Limb (tissue), 2 donors: ENCODE measurements around the gene ATXN2.
"Not testable (repeated sequence)": the region's sequence is repeated elsewhere in the genome, so short reads cannot be mapped to it uniquely, and the experiment has no call there.

Experiments
- DNase-seq, 2 donors: peaks; one replicate each; pipeline ENCODE4 v3.0.0-alpha.2; 2016; ENCODE audit errors: extremely low spot score in 2 of 2

Gene ATXN2, protein sequence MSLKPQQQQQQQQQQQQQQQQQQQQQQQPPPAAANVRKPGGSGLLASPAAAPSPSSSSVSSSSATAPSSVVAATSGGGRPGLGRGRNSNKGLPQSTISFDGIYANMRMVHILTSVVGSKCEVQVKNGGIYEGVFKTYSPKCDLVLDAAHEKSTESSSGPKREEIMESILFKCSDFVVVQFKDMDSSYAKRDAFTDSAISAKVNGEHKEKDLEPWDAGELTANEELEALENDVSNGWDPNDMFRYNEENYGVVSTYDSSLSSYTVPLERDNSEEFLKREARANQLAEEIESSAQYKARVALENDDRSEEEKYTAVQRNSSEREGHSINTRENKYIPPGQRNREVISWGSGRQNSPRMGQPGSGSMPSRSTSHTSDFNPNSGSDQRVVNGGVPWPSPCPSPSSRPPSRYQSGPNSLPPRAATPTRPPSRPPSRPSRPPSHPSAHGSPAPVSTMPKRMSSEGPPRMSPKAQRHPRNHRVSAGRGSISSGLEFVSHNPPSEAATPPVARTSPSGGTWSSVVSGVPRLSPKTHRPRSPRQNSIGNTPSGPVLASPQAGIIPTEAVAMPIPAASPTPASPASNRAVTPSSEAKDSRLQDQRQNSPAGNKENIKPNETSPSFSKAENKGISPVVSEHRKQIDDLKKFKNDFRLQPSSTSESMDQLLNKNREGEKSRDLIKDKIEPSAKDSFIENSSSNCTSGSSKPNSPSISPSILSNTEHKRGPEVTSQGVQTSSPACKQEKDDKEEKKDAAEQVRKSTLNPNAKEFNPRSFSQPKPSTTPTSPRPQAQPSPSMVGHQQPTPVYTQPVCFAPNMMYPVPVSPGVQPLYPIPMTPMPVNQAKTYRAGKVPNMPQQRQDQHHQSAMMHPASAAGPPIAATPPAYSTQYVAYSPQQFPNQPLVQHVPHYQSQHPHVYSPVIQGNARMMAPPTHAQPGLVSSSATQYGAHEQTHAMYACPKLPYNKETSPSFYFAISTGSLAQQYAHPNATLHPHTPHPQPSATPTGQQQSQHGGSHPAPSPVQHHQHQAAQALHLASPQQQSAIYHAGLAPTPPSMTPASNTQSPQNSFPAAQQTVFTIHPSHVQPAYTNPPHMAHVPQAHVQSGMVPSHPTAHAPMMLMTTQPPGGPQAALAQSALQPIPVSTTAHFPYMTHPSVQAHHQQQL

DNA sequence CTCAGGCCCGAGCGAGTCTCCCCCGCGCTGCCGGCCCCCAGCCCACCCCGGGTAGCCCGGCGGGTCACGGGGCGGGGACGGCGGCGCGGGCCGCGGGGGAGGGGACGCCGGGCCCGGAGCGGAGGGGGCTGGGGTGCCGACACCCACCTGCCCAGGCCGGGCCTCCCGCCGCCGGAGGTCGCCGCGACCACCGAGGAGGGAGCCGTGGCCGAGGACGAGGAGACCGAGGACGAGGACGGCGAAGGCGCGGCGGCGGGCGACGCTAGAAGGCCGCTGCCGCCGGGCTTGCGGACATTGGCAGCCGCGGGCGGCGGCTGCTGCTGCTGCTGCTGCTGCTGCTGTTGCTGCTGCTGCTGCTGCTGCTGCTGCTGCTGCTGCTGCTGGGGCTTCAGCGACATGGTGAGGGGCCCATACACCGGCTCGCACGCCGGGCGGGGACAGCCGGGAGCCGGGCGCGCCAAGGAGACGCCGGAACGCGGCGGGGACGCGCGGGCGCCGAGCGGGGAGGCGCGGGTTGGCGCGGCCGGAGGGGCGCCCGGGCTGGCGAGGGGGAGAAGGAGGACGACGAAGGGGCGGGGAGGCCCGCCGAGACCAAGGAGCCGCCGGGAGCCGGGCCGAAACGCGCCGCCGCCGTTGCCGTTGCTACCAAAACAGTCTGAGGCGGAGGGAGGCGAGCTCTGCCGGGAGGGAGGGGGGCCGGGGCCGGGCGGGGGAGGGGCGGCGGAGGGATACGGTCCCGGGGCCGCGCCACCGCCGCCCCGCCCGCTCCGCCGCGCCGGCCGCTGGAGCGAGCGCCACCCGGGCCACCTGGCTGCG lies at the start of gene ATXN2:
TSS of gene ATXN2 (minus strand) at position 679 of the 816 bp plus-strand sequence. CDS start at position 398, 281 bp downstream.
- peak in 1 of 2 donors; percentile 91 for DNase-seq

DNA sequence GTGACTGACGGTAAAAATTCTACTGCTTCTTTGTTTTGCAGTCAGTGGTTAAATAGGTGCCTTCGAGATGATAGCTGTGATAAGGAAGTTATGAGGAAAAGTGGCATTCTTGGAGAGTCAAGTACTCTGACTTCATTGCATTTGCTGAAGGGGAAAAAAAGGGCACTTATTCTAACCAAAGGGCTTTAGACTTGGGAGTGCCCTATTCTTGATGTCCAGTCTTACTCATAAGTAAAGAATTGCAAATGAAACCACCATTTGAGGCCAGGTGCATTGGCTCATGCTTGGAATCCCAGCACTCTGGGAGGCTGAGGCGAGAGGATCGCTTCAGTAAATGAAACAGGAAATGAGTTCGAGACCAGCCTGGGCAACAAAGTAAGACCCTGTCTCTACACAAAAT lies 46.3 kb upstream of the ATXN2 start:
- no peak for DNase-seq

DNA sequence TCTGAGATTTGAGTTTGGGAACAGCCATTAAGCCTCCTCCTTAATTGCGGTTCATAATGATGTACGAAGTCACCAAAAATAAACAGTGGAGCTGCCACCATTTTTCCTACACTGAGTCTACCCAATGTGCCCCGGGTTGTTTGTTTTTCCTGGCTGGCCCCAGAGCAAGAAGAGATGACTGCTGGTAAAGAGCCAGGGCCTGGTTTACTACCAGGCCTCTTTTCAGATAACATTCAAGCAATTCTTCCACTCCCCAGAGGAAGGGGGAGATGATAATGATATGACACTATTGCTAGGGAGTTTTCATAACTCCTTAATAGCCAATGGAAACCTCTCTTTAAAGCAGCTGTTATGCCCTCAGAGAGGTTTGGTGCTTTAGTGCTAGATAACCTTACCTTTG lies 44.3 kb upstream of the ATXN2 start:
- no peak for DNase-seq

DNA sequence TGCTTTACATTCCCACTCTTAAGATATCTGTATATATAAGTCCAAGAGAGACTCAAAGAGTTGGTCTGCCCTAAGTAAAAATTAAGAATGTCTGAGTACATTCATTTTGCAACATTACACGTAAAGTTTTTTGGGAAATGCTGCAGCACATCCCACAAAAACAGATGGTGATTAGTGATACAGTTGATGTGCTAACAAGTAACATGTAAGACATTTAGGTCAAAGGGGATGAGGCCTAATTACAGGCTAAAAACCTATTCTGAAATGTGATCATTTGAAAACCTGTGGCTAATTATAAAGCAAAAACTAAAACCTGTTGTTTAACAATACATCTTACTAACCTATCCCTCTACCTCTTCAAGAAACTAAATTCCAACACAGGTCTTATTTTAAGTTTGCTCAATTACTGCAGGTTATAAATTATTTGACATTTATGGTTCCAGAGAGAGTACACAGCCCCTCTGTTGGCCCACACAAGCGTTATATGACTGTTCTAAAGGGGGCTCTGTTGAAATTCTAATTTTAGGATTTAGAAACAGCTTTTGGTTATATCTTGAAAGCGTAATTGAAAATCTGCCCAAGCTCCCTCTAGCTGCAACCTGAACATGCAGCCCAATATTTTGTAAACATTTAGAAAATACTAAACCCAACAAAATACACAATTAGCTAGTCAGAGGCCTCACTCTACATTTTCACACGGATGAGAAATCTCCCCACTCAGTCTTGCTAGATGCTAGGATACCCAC lies 43.7 kb upstream of the ATXN2 start:
- peak in 1 of 2 donors; percentile 33 for DNase-seq

DNA sequence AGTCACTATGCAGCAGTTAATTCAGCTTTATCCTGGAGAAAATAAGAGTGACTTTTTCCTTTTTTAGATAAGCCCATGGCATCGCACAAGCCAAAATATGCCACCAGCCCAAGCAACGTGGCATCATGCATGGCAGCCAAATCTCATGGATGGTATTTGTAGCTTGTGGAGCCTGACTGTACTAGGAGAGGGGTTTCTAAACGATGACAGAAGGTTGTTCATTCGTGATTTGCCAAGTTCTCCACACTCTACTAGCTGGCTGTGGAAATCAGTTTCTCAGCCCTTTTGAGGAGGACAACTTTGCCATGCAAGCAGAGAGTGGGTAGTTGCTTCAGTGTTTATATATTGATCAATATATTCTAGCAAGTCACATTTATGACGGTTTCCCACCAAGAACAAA lies 41.4 kb upstream of the ATXN2 start:
- DNase-seq, result no peak

DNA sequence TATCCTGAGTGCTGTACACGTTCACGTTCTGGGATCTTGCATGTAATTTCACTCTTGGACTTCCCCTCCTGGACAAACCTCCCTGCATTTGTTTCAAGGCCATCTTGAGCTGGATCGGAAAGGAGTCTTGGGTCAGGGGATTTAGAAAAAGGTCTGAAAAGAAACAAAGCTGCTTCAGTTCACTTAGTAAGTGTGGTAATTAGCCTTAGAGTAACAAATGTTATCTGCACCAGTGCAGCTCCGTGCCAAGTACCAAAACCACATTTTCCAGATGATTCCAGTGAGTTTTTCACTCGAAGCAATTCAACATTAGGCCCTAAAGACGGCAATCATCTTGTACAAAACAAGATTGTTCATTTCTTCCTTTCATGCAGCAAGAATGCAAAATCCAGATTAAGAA lies 39.4 kb upstream of the ATXN2 start:
- DNase-seq, result no peak

DNA sequence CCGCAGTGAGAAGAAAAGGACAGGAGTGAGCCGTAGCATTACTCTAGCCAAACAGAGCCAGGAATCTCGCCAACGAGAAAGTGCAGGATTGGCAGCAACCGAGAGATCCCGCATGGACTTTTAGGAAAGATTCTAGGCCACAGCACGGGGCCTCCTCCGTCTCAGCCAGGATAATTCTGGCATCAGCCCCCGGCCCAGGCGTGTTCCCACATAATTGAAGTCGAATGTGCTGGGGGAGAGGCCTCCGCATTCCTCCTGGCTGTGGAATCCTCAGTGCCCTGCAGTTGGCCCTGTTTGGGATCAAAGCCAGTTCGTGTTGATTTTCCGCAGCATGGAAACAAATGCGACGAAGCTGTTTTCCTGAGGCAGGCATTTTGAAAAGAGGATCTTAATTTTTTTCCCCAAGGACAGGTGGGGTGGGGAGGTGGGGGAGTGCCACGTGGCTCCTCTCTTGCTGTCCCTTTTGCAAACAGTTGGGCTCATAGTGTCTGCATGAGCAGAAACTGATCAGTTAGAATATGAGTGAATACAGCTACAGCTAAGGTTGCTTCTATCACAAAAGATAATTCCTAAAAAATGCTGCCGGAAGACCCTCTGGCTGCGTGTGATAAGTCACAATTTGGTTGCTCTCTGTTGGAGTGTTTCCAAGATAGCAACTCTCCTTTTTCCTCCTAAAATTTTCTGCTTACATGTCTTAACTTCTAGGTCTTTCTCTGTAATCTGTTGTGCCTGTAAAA lies 37.3 kb upstream of the ATXN2 start:
- DNase-seq, result peak; percentile 86 to 92

DNA sequence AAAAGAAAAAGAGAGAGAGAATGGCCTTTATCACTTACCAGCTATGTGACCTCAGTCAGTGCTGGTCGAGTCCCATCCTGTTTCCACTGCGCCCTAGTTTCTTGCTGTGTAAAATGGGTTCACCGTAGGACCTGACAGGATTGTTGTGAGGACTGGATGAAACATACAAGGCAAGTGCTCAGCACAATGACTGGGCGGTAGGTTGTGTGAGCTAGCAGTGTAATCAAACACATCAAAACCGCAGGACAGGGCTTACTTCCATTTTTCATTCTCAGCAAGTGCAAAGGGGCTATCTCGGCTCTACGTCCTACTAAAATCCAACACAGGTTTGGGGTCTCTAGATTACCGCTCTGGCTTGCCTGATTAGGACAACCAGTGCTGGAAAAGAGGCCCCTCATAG lies 36.4 kb upstream of the ATXN2 start:
- DNase-seq, result no peak

DNA sequence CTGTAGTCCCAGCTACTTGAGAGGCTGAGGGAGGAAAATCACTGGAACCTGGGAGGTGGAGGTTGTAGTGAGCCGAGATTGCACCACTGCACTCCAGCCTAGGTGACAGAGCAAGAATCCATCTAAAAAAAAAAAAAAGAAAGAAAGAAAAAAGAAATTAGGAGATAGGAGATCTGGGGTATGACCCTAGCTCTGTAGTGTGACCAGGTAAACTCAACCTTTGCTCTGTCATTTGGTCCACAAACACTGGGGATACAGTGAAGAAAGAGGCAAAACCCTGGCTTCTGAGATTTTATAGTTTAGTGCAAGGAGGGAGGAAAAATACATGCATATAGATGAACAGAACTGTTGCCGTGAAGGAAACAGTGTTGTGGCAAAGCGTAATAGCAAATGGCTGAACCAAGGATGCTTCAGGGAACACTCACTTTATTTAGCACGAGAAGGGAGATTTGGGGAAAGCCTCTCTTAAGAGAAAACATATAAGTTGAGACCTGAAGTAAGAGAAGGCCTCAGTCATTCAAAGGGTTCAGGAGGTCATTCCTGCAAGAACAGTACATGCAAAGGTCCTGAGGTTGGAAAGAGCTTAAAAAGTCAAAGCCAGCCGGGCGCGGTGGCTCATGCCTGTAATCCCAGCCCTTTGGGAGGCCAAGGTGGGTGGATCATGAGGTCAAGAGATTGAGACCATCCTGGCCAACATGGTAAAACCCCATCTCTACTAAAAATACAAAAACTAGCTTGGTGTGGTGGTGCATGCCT lies 29.6 kb upstream of the ATXN2 start:
- no peak for DNase-seq

DNA sequence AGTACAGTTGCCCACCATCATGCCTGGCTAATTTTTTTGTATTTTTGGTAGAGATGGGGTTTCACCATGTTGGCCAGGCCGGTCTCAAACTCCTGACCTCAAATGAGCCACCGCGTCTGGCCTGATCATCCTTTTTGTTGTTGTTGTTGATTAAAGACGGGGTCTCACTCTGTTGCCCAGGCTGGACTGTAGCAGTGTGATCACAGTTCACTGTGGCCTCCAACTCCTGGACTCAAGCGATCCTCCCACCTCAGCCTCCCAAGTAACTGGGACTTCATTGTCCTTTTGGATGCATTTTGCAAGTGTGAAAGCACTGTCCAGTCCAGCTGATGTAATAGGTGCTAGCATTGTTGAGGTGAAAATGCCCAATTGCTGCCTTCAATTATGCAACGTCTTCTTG lies 27.1 kb upstream of the ATXN2 start:
- no peak for DNase-seq

DNA sequence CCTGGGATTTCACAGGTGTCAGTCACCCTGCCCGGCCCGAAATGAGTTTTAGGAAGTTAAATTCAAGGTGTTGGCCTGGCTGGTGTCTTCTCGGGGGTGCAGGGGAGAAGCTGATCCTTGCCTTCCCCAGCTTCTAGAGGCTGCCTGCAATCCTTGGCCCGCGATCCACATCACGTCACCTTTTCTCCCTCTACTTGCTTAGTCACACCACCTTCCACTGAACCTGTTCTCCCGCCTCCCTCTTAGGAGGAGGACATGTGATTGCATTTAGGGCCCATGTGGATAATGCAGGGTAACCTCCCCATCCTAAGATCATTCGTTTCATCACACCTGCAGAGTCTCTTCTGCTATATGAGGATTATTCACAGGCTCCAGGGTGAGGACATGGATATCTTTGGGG lies 25.4 kb upstream of the ATXN2 start:
- DNase-seq, result no peak

DNA sequence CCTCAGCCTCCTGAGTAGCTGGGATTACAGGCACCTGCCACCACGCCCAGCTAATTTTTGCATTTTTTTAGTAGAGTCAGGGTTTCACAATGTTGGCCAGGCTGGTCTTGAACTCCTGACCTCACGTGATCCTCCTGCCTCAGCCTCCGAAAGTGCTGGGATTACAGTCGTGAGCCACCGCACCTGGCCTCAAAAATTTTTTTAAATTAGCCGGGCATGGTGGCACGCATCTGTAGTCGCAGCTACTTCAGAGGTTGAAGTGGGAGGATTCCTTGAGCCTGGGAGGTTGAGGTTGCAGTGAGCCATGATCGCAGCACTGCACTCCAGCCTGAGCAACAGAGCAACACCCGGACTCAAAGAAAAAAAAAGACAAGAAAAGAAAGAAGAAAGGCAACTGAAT lies 18.7 kb upstream of the ATXN2 start:
- DNase-seq, result not testable (repeated sequence)

DNA sequence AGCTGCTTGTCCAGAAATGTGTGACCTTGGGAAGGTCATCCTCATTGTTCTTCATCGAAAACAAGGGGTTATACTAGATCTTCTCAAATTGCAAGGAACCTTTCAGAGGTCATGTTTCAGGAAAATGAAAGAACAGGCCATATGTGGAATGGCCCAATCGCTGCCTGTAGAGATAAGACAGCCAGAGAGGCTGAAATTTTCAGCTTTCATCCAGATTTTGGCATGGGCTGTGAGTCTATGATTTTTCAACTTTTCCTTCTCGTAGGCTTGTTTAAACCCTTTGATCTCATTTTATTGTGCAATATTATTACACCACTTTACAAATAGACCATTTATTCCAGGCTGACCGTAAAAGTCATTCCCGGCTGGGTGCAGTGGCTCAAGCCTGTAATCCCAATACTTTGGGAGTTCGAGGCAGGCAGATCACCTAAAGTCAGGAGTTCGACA lies 17.1 kb upstream of the ATXN2 start:
- DNase-seq, result no peak

DNA sequence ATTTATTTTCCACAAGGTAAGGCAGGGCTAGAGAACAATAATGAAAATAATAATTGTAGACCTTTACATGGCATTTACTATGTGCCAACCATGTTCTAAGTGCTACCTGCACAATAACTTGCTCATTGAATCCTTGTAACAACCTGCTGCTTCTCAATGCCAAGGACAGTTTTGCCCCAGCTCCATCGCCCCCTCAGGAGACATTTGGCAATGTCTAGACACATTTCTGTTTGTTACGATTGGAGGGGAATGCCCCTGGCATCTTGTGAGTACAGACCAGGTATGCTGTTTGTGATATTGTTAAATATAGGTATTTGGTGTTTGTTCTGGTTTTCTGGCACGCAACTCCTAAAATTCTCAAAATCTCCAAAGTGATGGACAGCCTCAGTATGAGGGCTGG lies 8.1 kb upstream of the ATXN2 start:
- no peak for DNase-seq

DNA sequence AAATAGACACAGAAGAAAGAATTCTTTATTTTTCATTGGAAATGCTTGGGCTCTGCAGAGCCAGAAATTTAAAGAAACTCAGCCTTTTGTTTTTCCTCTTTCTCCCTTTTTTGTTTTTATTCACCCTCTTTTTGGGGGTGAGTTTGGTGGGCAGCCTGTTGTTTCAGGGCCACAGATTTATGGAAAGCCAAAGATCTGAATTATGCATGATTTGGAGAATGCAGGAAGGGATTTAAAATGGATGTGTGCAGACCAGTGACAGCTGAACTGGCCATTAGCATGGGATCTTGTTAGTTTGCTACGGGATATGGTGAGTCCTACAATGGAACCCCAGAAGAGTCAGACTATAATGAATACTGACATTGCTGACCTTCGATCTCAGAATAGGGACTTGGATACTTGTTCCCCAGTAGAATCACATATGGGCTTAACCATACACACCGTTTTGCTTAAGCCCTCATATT lies 7.7 kb upstream of the ATXN2 start:
- DNase-seq, result no peak

DNA sequence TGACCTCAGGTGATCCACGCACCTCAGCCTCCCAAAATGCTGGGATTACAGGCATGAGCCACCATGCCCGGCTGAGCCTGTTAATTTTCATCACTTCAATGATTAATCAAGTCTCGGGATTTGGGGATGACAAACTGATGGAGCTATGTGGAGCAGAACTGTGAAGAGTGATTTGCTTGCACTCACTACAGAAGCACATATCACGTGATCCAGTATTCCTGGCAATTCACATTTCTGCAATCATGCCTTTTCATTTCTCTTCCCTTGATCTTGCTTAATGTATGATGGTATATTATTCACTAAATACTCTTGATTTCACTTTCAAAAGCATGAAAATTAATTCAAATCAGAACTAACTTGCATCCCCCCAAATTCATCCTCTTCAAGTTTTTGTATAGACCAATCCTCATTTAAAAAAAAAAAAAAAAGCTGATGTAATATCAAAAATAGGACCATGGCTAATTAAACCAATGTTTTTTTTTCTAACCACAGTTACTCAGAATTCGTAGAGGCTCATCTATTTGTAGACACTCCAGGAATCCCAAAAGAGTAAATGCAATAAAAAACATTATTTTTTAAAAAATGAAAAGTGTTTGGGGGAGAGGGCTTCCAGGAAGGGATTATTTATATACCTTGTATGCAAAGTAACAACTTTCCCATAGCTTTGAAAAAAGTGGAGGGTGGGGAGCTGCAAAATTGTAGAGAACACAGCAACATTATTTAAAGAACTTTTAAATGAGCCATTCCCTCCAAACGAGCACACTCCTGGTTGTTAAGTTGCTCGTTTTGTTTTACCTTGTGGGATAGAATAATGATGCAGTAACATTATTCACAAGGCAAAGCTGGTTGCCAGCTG lies 7.0 kb upstream of the ATXN2 start:
- DNase-seq, result no peak

DNA sequence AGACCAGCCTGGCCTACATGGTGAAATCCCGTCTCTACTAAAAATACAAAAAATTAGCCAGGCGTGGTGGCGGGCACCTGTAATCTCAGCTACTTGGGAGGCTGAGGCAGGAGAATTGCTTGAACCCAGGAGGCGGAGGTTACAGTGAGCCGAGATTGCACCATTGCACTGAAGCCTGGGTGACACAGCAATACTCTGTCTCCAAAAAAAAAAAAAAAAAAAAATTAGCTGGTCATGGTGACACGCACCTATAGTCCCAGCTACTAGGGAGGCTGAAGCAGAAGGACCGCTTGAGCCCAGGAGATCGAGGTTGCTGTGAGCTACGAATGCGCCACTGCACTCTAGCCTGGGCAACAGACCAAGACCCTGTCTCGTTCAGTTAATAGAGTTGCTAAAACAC lies 3.7 kb upstream of the ATXN2 start:
- not testable (repeated sequence) for DNase-seq

DNA sequence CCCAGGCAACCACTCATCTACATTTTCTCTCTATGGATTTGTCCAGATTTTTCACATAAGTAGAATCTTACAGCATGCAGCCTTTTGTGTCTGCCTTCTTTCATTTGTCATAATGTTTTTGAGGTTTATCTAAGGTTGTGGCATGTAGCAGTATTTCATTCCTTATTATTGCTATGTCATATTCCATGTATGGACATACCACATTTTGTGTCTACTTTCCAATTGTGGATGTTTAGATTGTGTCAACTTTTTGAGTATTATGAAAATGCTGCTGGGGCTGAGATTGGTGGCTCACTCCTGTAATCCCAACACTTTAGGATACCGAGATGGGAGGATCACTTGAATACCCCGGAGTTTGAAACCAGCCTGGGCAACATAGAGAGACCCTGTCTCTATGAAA lies 3.2 kb upstream of the ATXN2 start:
- DNase-seq, result no peak
